AG09319 (cell line): Measurements from ENCODE around the gene FBXL13.
"Not testable (repeated sequence)": the region's sequence is repeated elsewhere in the genome, so short reads cannot be mapped to it uniquely, and the experiment has no call there.

Source experiments
- DNase-seq: peaks from one replicate; pipeline ENCODE4 v3.0.0-alpha.2; 2010; ENCODE audit warnings: low read depth; ENCODE audit errors: extremely low read depth
- TF ChIP-seq, protein P1 (sequence below): IDR thresholded peaks from 2 replicates; pipeline ENCODE4 v1.5.1; 2011; ENCODE audit warnings: low read depth, mild to moderate bottlenecking, inconsistent platforms, low read length, moderate library complexity

Gene FBXL13

DNA sequence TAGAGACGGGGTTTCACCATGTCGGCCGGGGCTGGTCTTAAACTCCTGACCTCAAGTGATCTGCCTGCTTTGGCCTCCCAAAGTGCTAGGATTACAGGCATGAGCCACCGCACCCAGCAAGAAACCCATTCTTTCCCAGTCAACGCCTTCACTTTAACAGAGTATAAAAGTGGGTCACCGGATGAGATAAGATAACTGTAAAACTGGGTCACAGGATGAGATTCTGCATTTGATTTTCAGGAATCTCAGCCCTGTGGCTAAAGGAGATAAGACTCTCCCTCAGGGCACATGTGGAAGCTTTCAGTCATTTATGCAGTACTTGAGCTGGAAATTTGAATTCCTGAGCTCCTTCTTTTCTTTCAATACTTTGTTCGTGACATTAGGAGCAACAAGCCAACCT, 91.0 kb downstream of the FBXL13 start:
- no peak for DNase-seq
- TF ChIP-seq, protein P1, sequence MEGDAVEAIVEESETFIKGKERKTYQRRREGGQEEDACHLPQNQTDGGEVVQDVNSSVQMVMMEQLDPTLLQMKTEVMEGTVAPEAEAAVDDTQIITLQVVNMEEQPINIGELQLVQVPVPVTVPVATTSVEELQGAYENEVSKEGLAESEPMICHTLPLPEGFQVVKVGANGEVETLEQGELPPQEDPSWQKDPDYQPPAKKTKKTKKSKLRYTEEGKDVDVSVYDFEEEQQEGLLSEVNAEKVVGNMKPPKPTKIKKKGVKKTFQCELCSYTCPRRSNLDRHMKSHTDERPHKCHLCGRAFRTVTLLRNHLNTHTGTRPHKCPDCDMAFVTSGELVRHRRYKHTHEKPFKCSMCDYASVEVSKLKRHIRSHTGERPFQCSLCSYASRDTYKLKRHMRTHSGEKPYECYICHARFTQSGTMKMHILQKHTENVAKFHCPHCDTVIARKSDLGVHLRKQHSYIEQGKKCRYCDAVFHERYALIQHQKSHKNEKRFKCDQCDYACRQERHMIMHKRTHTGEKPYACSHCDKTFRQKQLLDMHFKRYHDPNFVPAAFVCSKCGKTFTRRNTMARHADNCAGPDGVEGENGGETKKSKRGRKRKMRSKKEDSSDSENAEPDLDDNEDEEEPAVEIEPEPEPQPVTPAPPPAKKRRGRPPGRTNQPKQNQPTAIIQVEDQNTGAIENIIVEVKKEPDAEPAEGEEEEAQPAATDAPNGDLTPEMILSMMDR = no peak

GRCh38 chr7:102982235-102982634, 92.4 kb downstream of the FBXL13 start:
- DNase-seq = no peak
- TF ChIP-seq, protein P1 = no peak

- DNase-seq = no peak
- TF ChIP-seq, protein P1 = no peak
Measured at GRCh38 chr7:102981451-102981850, 93.1 kb downstream of the FBXL13 start.

GRCh38 chr7:102979670-102980069, 94.9 kb downstream of the FBXL13 start:
- DNase-seq = no peak
- TF ChIP-seq, protein P1 = no peak

DNA sequence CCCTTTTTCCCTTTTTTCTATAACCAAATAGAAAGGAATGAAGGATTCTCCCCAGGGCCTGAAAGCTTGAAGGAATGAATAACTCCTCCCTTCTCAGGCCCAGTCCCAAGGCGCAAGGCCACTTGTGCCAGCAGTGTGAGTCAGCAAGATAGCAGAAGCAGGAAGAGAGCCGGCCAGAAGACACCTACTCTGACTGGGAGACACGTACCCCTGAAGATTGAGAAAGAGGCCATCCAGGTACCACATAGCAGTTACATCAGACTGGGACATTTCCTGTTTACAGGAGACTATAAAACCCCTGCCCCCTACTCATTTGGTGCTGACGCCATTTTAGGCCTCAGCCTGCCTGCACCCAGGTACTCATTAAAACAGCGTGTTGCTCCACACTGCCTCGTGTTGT, 96.3 kb downstream of the FBXL13 start:
- TF ChIP-seq, protein P1 = no peak
- no peak for DNase-seq

GRCh38 chr7:102977586-102977985, 97.0 kb downstream of the FBXL13 start:
- DNase-seq = not testable (repeated sequence)

- DNase-seq = no peak
- TF ChIP-seq, protein P1 = no peak
Measured at GRCh38 chr7:102976493-102976892, 98.1 kb downstream of the FBXL13 start.

- DNase-seq = no peak
- TF ChIP-seq, protein P1 = no peak
Measured at GRCh38 chr7:102975854-102976253, 98.7 kb downstream of the FBXL13 start.
